Naive thymus-derived CD8-positive, alpha-beta T cell (primary cell): ENCODE results near the gene HTR3E. TPM values are rescaled to one million over a fixed set of nuclear protein-coding genes. Genes with fewer than 3 reads are reported as not detected.

Experiments used
- ATAC-seq, 2 donors: fragments of 150-1000 bp; cut with Tn5 transposase in 1 of 2; sonication (Bioruptor Pico), chemical (Tn5 transposase) in 1 of 2; 1 replicate in 1 of 2; 2 replicates in 1 of 2; pipeline ENCODE4 v1.10.0; 2021; ENCODE audit warnings: mild to moderate bottlenecking in 2 of 2, moderate library complexity in 2 of 2
- POLR2A ChIA-PET: fragments of 350-600 bp; sonication (Branson Sonifier 250); formaldehyde crosslinking; loops from one replicate; lab custom pipeline; 2021; ENCODE audit warnings: antibody characterized with exemption; lab: Charles Lee
- DNase-seq, 10 donors: peaks; one replicate each; pipeline versions ENCODE4 v3.0.0 to v3.0.0-alpha.2; 2020 to 2022
- H3K27ac Mint-ChIP-seq, 10 donors: one replicate each; pipeline ENCODE4 v1.8.0; 2020 to 2022; ENCODE audit warnings: mild to moderate bottlenecking in 10 of 10, mixed read lengths in 10 of 10, moderate library complexity in 4 of 10, inconsistent platforms in 1 of 10
- H3K27me3 Mint-ChIP-seq, 5 donors: one replicate each; pipeline ENCODE4 v1.8.0; 2021 to 2022; ENCODE audit warnings: mixed read lengths in 5 of 5
- H3K36me3 Mint-ChIP-seq, 3 donors: one replicate each; pipeline ENCODE4 v1.8.0; 2020 to 2022; ENCODE audit warnings: mixed read lengths in 3 of 3, mild to moderate bottlenecking in 2 of 3, inconsistent platforms in 1 of 3
- H3K4me1 Mint-ChIP-seq, 4 donors: one replicate each; pipeline ENCODE4 v1.8.0; 2021 to 2022; ENCODE audit warnings: mixed read lengths in 4 of 4
- H3K4me3 Mint-ChIP-seq, 10 donors: one replicate each; pipeline ENCODE4 v1.8.0; 2020 to 2022; ENCODE audit warnings: mild to moderate bottlenecking in 10 of 10, mixed read lengths in 10 of 10, moderate library complexity in 6 of 10, inconsistent platforms in 1 of 10
- H3K9me3 Mint-ChIP-seq, 9 donors: one replicate each; pipeline ENCODE4 v1.8.0; 2020 to 2022; ENCODE audit warnings: mixed read lengths in 9 of 9, mild to moderate bottlenecking in 3 of 9, inconsistent platforms in 1 of 9, moderate library complexity in 1 of 9
- polyA plus RNA-seq, 3 donors: library from polyadenylated mRNA; unstranded; fragments of 300-500 nt; fragmentation: Illumina TruSeq; gene quantifications; one replicate each; pipeline ENCODE4 v1.2.3, GENCODE V29; 2021
- total RNA-seq, 8 experiments: library from RNA in 2 of 8; stranded (reverse) in 2 of 8; gene quantifications; one replicate each; pipeline ENCODE4 v1.2.3 and lab custom pipeline; 2021 to 2026

HTR3E gene
- total and polyA plus RNA-seq, 5 experiments from 2014 or later: not detected

- H3K4me3 Mint-ChIP-seq: no peak overlapping the region
- H3K4me1 Mint-ChIP-seq: no peaks in the 10 kb centered on the region
- H3K27ac Mint-ChIP-seq: no peak overlapping the region
- H3K9me3 Mint-ChIP-seq: no peaks in the 10 kb centered on the region
- no peaks in the 10 kb centered on the region for H3K36me3 Mint-ChIP-seq
- POLR2A ChIA-PET: no interaction called here
- DNase-seq (no peak), ATAC-seq (no peak)
- H3K27me3 Mint-ChIP-seq: peaks cover 0 to 4% (median 0%) of the 10 kb centered on the region in 5 donors
Observed at GRCh38 chr3:184126006-184126405, 29.1 kb downstream of the HTR3E start.

DNA sequence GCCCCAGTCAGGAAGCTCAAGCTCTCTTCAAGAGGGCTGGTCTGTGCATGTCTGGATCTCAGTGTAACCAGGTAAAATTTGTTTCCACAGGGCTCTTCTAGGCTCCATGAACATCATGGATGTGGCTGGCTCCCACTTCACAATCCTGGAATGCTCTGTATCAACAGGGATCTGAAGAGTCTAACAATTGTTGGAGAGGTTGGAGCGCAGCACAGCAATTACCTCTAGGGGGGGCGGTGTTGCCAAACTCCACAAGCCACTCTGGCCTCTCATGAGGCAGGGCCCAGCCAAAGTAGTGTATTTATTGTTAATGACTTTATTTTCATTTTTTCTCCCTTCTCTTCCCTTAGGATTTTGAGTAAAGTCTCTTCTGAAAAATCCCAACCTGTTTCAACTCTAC is 32.1 kb downstream of the HTR3E start:
- POLR2A ChIA-PET: no interaction called here
- Mint-ChIP-seq H3K27me3 (peaks cover 0 to 4% (median 0%) of the 10 kb centered on the region in 5 donors), H3K4me3 (no peak overlapping the region), H3K9me3 (no peaks in the 10 kb centered on the region), H3K27ac (no peak overlapping the region), H3K36me3 (no peaks in the 10 kb centered on the region), H3K4me1 (peaks cover 2 to 8% (median 5%) of the 10 kb centered on the region in 4 donors)
- no peak for DNase-seq
- ATAC-seq: no peak

GRCh38 chr3:184132945-184133344 is 36.1 kb downstream of the HTR3E start:
- POLR2A ChIA-PET: no interaction called here
- DNase-seq: no peak
- Mint-ChIP-seq H3K27me3 (peaks cover 0 to 4% (median 0%) of the 10 kb centered on the region in 5 donors), H3K36me3 (peaks cover 0 to 9% (median 0%) of the 10 kb centered on the region in 3 donors), H3K4me1 (peaks cover 23 to 47% (median 30%) of the 10 kb centered on the region in 4 donors), H3K4me3 (peak overlapping the region in 4 of 10 donors; percentile 90 to 97 (median 96)), H3K27ac (peak overlapping the region in 1 of 10 donors; percentile 12), H3K9me3 (no peaks in the 10 kb centered on the region)
- ATAC-seq: no peak

DNA sequence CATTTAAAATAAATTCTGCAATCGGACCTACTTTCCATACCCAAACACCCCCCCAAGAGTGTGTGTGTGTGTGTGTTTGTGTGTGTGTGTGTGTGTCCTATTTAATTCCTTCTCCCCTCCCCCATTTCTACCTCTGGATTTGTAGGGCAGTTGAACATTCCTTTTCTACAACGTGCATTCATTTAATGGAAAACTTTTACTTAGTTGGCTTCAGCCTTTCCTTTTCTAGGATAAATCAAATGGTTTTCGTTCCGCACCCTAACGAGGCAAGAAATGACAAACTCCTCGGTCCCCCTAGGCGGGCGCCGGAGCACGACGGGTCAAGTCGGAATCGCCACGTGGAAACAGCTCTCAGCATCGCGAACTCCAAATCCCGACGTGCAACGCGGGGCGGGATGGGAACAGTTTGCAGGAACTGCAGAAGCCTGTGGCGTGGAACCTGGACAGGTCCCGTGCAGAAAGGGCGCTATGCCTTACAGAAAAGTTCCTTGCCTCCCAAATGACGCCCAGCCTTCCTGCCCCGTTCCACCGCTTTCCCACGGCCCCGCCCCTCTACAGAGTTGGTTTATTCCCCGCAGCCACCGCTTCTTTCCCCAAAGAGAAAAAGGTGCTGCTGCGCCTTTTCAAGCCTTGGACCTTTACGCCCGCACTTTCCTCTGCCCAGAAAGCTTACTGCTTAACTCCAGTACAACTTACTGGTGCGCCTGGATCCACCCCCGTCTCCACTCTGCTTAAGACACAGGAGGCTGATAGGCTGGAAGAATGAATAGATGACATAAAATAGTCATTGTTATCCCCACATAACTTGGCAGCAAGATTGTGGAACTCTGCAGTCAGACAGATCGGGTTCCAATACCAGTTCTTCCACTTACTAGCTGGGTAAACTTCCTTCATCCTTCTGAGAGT is 37.2 kb downstream of the HTR3E start:
- peak; percentile 7 to 13 for ATAC-seq
- Mint-ChIP-seq H3K27ac (peak overlapping the region; percentile 91 to 99 (median 97)), H3K4me3 (peak overlapping the region; percentile 88 to 100 (median 96)), H3K4me1 (peaks cover 24 to 49% (median 30%) of the 10 kb centered on the region in 4 donors), H3K36me3 (peaks cover 0 to 14% (median 0%) of the 10 kb centered on the region in 3 donors), H3K9me3 (no peaks in the 10 kb centered on the region), H3K27me3 (peaks cover 0 to 2% (median 0%) of the 10 kb centered on the region in 5 donors)
- DNase-seq: peak in 3 of 10 donors; percentile 13 to 23 (median 17)
- POLR2A ChIA-PET: interaction anchor here (0.6 to 3.0 kb wide), 8 partner anchors 10 to 229 kb away, joined by 3 to 18 read pairs (median 6); partner anchors contain the start of genes ABCF3, DVL3 and EEF1AKMT4

- Mint-ChIP-seq H3K9me3 (no peaks in the 10 kb centered on the region), H3K4me1 (peaks cover 24 to 49% (median 30%) of the 10 kb centered on the region in 4 donors), H3K27ac (peak overlapping the region; percentile 91 to 99 (median 97)), H3K4me3 (peak overlapping the region; percentile 88 to 100 (median 96)), H3K36me3 (peaks cover 0 to 19% (median 0%) of the 10 kb centered on the region in 3 donors), H3K27me3 (no peaks in the 10 kb centered on the region)
- ATAC-seq (peak; percentile 32), DNase-seq (peak in 1 of 10 donors; percentile 9)
- POLR2A ChIA-PET: interaction anchor here (0.6 to 3.0 kb wide), 12 partner anchors 10 to 499 kb away, joined by 3 to 18 read pairs (median 5); partner anchors contain the start of genes DVL3, EEF1AKMT4 and KLHL24
Observed at GRCh38 chr3:184134746-184135148, 37.9 kb downstream of the HTR3E start.

DNA sequence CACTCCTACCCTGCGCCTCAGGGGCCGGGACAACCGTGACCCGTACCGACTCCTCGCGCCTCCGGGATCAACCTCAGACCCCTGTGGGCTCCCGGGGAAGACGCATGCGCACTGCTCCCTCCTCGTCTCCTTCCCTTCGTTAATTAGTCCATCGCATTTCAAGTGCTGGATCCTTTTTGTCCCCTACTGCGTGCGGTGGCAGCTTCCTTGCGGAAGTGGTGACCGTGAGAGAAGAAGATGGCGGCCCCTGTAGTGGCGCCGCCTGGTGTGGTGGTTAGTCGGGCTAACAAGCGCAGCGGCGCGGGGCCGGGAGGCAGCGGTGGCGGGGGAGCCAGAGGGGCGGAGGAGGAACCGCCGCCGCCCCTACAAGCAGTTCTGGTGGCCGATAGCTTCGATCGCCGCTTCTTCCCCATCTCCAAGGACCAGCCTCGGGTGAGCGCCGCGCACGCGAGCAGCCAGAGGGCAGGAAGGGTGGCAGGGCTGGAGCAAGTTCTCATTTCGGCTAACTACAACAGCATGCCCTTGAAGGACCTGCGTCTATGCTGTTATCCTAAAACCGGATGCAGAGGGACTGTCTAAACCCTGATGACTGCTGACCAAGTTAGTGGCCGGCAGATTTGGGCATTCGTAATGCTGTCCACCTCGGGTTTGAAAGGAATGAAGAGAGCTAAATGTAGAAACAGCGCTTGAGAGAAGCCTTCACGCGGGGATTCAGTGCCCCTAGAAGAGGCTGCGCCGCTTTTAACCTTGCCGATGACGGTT is 38.5 kb downstream of the HTR3E start, which contains the start of gene EIF2B5:
Gene EIF2B5 (plus strand): TSS at position 210 of the 762 bp plus-strand sequence. CDS start 28 bp downstream, at position 238.
- H3K9me3 Mint-ChIP-seq: no peaks in the 10 kb centered on the region
- POLR2A ChIA-PET: interaction anchor here (0.6 to 3.0 kb wide), 13 partner anchors 9 to 500 kb away, joined by 3 to 18 read pairs (median 4); partner anchors contain the start of genes DVL3, EEF1AKMT4 and KLHL24
- peak; percentile 67 to 91 (median 84) for DNase-seq
- peak within 1 kb of the TSS; percentile 91 to 99 (median 97) for H3K27ac Mint-ChIP-seq
- peak within 1 kb of the TSS; percentile 88 to 100 (median 96) for H3K4me3 Mint-ChIP-seq
- H3K36me3 Mint-ChIP-seq: peaks cover 0 to 25% (median 0%) of the 10 kb centered on the region in 3 donors
- H3K27me3 Mint-ChIP-seq: no peaks in the 10 kb centered on the region
- ATAC-seq: peak; percentile 90 to 92
- peaks cover 26 to 49% (median 32%) of the 10 kb centered on the region in 4 donors for H3K4me1 Mint-ChIP-seq

- no peak for ATAC-seq
- POLR2A ChIA-PET: interaction anchor here (1.1 to 3.0 kb wide), 7 partner anchors 9 to 114 kb away, joined by 3 to 18 read pairs (median 7); partner anchors contain the start of genes DVL3 and EEF1AKMT4
- H3K27ac Mint-ChIP-seq: peak overlapping the region; percentile 91 to 99 (median 97)
- peaks cover 26 to 49% (median 32%) of the 10 kb centered on the region in 4 donors for H3K4me1 Mint-ChIP-seq
- no peaks in the 10 kb centered on the region for H3K9me3 Mint-ChIP-seq
- H3K36me3 Mint-ChIP-seq: peaks cover 0 to 31% (median 0%) of the 10 kb centered on the region in 3 donors
- no peaks in the 10 kb centered on the region for H3K27me3 Mint-ChIP-seq
- peak overlapping the region; percentile 88 to 100 (median 96) for H3K4me3 Mint-ChIP-seq
- no peak for DNase-seq
Observed at GRCh38 chr3:184135911-184136260, 39.0 kb downstream of the HTR3E start.

DNA sequence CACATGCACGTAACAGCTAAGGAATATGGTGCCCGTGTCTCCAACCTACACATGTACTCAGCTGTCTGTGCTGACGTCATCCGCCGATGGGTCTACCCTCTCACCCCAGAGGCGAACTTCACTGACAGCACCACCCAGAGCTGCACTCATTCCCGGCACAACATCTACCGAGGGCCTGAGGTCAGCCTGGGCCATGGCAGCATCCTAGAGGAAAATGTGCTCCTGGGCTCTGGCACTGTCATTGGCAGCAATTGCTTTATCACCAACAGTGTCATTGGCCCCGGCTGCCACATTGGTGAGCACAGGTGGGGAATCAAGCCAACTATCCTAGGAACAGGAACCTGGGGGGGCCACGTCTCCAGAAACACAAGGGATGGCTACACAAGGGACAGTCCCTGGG is 43.6 kb downstream of the HTR3E start:
- POLR2A ChIA-PET: no interaction called here
- Mint-ChIP-seq H3K27ac (peak overlapping the region in 3 of 10 donors; percentile 15 to 72 (median 24)), H3K27me3 (no peaks in the 10 kb centered on the region), H3K9me3 (no peaks in the 10 kb centered on the region), H3K4me3 (no peak overlapping the region), H3K4me1 (peaks cover 22 to 27% (median 26%) of the 10 kb centered on the region in 4 donors), H3K36me3 (peaks cover 0 to 75% (median 0%) of the 10 kb centered on the region in 3 donors)
- DNase-seq (no peak), ATAC-seq (no peak)

- ATAC-seq (no peak), DNase-seq (no peak)
- H3K36me3 Mint-ChIP-seq: peaks cover 0 to 82% (median 0%) of the 10 kb centered on the region in 3 donors
- no peak overlapping the region for H3K4me3 Mint-ChIP-seq
- H3K27me3 Mint-ChIP-seq: no peaks in the 10 kb centered on the region
- H3K9me3 Mint-ChIP-seq: no peaks in the 10 kb centered on the region
- peaks cover 6 to 13% (median 10%) of the 10 kb centered on the region in 4 donors for H3K4me1 Mint-ChIP-seq
- POLR2A ChIA-PET: no interaction called here
- peak overlapping the region in 2 of 10 donors; percentile 38 to 44 for H3K27ac Mint-ChIP-seq
Observed at GRCh38 chr3:184142199-184142598, 45.3 kb downstream of the HTR3E start.

- POLR2A ChIA-PET: interaction anchor here (0.6 kb wide), 1 partner anchor 109 kb away, joined by 3 read pairs; no protein-coding TSS in a partner anchor
- Mint-ChIP-seq H3K36me3 (peaks cover 0 to 73% (median 0%) of the 10 kb centered on the region in 3 donors), H3K4me3 (no peak overlapping the region), H3K27ac (peak overlapping the region in 2 of 10 donors; percentile 18 to 20), H3K9me3 (no peaks in the 10 kb centered on the region), H3K4me1 (peaks cover 0 to 6% (median 1%) of the 10 kb centered on the region in 4 donors), H3K27me3 (no peaks in the 10 kb centered on the region)
- no peak for ATAC-seq
- DNase-seq: no peak
Observed at GRCh38 chr3:184143327-184143726, 46.5 kb downstream of the HTR3E start.

DNA sequence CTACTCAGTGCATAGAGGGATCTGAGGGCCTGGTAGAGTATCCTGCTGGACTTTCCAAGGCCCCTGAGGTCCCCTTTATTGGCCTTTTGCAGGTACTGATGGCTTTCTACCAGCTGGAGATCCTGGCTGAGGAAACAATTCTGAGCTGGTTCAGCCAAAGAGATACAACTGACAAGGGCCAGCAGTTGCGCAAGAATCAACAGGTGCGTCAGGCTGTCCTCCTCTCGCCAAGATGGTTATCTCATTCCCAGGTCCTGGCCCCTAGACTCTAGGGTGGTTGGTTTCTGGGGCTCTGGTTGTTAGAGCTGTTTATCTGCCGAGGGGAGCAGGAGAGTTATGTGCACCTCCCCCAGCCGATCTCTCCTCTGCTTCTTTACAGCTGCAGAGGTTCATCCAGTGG is 47.6 kb downstream of the HTR3E start:
- Mint-ChIP-seq H3K36me3 (peaks cover 0 to 67% (median 0%) of the 10 kb centered on the region in 3 donors), H3K27me3 (no peaks in the 10 kb centered on the region), H3K9me3 (no peaks in the 10 kb centered on the region), H3K4me3 (no peak overlapping the region), H3K27ac (peak overlapping the region in 1 of 10 donors; percentile 34), H3K4me1 (peaks cover 0 to 6% (median 1%) of the 10 kb centered on the region in 4 donors)
- no peak for ATAC-seq
- DNase-seq: no peak
- POLR2A ChIA-PET: interaction anchor here (1.0 to 1.7 kb wide), 5 partner anchors 9 to 540 kb away, joined by 3 to 7 read pairs (median 3); partner anchors contain the start of genes AP2M1, CLCN2, EIF2B5 and POLR2H
